NT2/D1 (cell line): ENCODE results near the gene RAE1.

Source experiments
- SUZ12 ChIP-seq: IDR thresholded peaks from 2 replicates; pipeline ENCODE4 v1.6.1; 2011; ENCODE audit not compliant: insufficient read length, insufficient read depth; ENCODE audit errors: extremely low read depth
- YY1 ChIP-seq: IDR thresholded peaks from 2 replicates; pipeline ENCODE4 v1.6.1; 2011; ENCODE audit not compliant: insufficient read length, insufficient read depth
- ZNF274 ChIP-seq: IDR thresholded peaks from 2 replicates; pipeline ENCODE4 v1.6.1; 2011; ENCODE audit warnings: mild to moderate bottlenecking, low read depth, low read length

DNA sequence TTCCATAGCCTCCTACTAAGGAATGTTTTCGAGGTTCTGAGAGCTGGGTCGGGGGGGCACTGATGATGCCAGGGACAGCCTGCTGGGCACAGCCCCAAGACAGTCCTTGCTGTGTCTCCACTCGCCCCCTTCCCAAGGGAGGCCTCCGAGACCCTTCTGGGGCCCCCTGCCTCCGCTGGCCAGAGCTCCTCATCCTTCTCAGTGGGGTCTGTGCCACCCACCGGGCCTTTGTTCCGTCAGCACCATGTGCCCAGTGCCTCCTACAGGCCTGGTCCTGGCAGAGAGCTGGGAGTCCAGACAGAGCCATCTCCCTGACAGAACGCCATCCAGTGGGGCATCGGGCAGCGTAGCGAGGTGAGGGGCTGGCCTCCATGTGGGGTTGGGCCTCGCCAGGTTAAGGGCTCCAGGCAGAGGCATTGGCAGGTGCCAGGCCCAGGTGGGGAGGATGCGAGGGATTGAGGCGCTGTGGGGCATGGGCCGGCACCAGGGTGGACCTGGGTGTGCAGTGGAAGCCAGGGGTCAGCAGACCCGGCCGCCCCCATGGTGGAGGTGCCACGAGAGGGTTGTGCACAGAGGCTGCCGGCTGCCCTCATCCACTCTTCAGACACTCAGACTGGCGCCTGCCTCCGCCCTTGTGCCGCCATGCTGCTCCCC is 53.5 kb downstream of the RAE1 start:
- no peak for TF ChIP-seq ZNF274
- no peak for TF ChIP-seq SUZ12
- TF ChIP-seq YY1: no peak
